Right lobe of liver (tissue), 4 donors: ENCODE results near the gene MYO3B.

Experiments used
- POLR2A ChIP-seq: fragments of 450-650 bp; IDR thresholded peaks from one replicate; pipeline ENCODE4 v1.6.1; 2017; ENCODE audit warnings: antibody characterized with exemption, mild to moderate bottlenecking
- TF ChIP-seq, protein P1 (sequence below), 4 donors: fragments of 200-600 bp in 3 of 4; fragments of 450-650 bp in 1 of 4; IDR thresholded peaks; one replicate each; pipeline versions ENCODE4 v1.5.1 to v1.8.0; 2016 to 2022; ENCODE audit warnings: antibody characterized with exemption in 4 of 4, mild to moderate bottlenecking in 2 of 4
- donor health status: DM: no; HTN: no; CAD: no.
- donor health status: DM: no; HTN: no; CAD: no.
- donor health status: DM: no; HTN: yes; CAD: no.

DNA sequence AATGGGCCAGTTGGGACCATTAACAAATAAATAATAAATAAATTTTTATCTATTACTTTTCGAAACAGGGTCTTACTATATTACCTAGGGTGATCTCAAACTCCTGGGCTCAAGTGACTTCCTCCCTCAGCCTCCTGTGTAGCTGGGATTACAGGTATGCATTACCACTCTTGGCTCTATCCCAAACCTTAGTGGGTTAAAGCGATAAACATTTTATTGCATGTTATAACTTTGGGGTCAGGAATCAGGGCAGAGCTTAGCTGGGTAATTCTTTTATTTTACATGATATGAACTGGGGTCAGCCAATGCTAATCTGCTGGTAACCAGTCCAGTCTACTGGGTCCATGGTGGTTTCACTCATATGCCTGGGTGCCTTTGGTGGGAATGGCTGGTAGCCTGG is 127.8 kb downstream of the MYO3B start:
- TF ChIP-seq, protein P1, sequence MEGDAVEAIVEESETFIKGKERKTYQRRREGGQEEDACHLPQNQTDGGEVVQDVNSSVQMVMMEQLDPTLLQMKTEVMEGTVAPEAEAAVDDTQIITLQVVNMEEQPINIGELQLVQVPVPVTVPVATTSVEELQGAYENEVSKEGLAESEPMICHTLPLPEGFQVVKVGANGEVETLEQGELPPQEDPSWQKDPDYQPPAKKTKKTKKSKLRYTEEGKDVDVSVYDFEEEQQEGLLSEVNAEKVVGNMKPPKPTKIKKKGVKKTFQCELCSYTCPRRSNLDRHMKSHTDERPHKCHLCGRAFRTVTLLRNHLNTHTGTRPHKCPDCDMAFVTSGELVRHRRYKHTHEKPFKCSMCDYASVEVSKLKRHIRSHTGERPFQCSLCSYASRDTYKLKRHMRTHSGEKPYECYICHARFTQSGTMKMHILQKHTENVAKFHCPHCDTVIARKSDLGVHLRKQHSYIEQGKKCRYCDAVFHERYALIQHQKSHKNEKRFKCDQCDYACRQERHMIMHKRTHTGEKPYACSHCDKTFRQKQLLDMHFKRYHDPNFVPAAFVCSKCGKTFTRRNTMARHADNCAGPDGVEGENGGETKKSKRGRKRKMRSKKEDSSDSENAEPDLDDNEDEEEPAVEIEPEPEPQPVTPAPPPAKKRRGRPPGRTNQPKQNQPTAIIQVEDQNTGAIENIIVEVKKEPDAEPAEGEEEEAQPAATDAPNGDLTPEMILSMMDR (IDR thresholded peaks at IDR 0.05): no peak
- TF ChIP-seq POLR2A: no peak
